MCF 10A (cell line): Measurements from ENCODE around the gene TACC3. TPM values are rescaled to one million over a fixed set of nuclear protein-coding genes. Genes with fewer than 3 reads are reported as not detected.

ENCODE experiments used
- BruUV-seq: library from RNA; stranded (reverse); fragments of 400-500 nt; replicated peaks from 2 replicates; lab custom pipeline; 2021; lab: Mats Ljungman, UMichigan
- CTCF ChIA-PET: fragments of 300-600 bp; sonication (Branson Sonifier 250); formaldehyde crosslinking; extraction: SDS; loops from one replicate; lab custom pipeline; 2021; ENCODE audit warnings: antibody characterized with exemption, inconsistent platforms; lab: Yijun Ruan, JAX
- POLR2A ChIA-PET: fragments of 300-600, 350-650 bp; sonication (Branson Sonifier 250); formaldehyde crosslinking; extraction: SDS; loops from one replicate; lab custom pipeline; 2020; ENCODE audit warnings: antibody characterized with exemption, inconsistent platforms; lab: Yijun Ruan, JAX
- DNase-seq: peaks from one replicate; pipeline ENCODE4 v3.0.0-alpha.2; 2018; ENCODE audit not compliant: unreplicated experiment
- H3K27ac Mint-ChIP-seq: one replicate; pipeline ENCODE4 v1.8.0; 2022; ENCODE audit warnings: mild to moderate bottlenecking, low read depth, mixed read lengths; ENCODE audit not compliant: unreplicated experiment
- H3K27me3 Mint-ChIP-seq: one replicate; pipeline ENCODE4 v1.8.0; 2022; ENCODE audit warnings: mixed read lengths; ENCODE audit not compliant: insufficient read depth, unreplicated experiment
- H3K36me3 Mint-ChIP-seq: one replicate; pipeline ENCODE4 v1.8.0; 2022; ENCODE audit warnings: mild to moderate bottlenecking, moderate library complexity, mixed read lengths; ENCODE audit not compliant: insufficient read depth, unreplicated experiment
- H3K4me1 Mint-ChIP-seq: one replicate; pipeline ENCODE4 v1.8.0; 2022; ENCODE audit warnings: mixed read lengths; ENCODE audit not compliant: insufficient read depth, unreplicated experiment
- H3K4me3 Mint-ChIP-seq: one replicate; pipeline ENCODE4 v1.8.0; 2022; ENCODE audit warnings: mild to moderate bottlenecking, moderate library complexity, mixed read lengths; ENCODE audit not compliant: unreplicated experiment
- H3K9me3 Mint-ChIP-seq: one replicate; pipeline ENCODE4 v1.8.0; 2022; ENCODE audit warnings: mixed read lengths; ENCODE audit not compliant: unreplicated experiment
- CTCF ChIP-seq: fragments of 200-600 bp; IDR thresholded peaks from one replicate; pipeline ENCODE4 v1.8.0; 2022; ENCODE audit warnings: antibody characterized with exemption, mild to moderate bottlenecking; ENCODE audit not compliant: unreplicated experiment
- intact Hi-C: fragments of 100-400 bp; cut with micrococcal nuclease; formaldehyde crosslinking; loops from 2 replicates; pipeline ENCODE4 v1.14.1; 2022
- total RNA-seq: library from RNA; stranded (reverse); gene quantifications from 2 replicates; pipeline ENCODE4 v1.2.3, GENCODE V29; 2022

TACC3 gene
- total RNA-seq, 1 experiment from 2014 or later = 69.8 TPM

GRCh38 chr4:1759818-1760223, 38.5 kb downstream of the TACC3 start:
- Mint-ChIP-seq H3K4me3 (no peak overlapping the region), H3K36me3 (no peaks in the 10 kb centered on the region), H3K27me3 (no peaks in the 10 kb centered on the region), H3K4me1 (peaks cover 6% of the 10 kb centered on the region), H3K27ac (no peak overlapping the region), H3K9me3 (no peaks in the 10 kb centered on the region)
- no TSS peak for BruUV-seq
- DNase-seq = no peak
- CTCF ChIA-PET = interaction anchor here (1.4 kb wide), 1 partner anchor 12 kb away, joined by 6 read pairs; no protein-coding TSS in a partner anchor
- intact Hi-C loops = no loop called here
- TF ChIP-seq CTCF = no peak
- POLR2A ChIA-PET = no interaction called here

DNA sequence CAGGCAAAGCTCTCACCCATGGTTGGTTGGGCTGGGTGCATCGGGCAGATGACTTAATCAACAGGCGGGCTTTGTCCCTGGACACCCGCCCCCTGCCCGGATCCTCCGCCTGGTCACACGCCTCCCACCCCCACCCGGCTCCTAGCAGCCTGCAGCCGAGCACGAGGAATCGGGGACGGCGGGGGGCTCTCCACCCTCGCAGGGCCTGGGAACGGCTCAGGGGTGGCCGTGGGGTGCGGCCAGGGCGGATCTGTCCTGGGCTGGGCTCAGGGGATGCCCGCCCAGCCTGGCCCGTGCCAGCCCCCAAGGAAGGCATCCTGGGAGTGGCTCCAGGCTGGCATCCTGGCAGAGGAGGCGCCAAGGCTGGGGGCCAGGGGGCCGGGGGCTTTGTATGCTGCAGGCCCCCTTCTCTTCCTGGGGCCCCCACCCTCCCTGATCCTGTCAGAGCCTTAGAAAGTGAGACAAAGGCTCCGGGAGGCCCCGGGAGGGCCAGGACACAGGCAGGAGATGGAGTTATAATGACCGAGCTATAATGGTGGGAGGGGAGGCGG, 39.3 kb downstream of the TACC3 start:
- ChIA-PET POLR2A (no interaction called here), CTCF (interaction anchor here (0.6 to 1.0 kb wide), 2 partner anchors 11 to 23 kb away, joined by 3 read pairs; no protein-coding TSS in a partner anchor)
- BruUV-seq = no TSS peak
- H3K27me3 Mint-ChIP-seq = no peaks in the 10 kb centered on the region
- intact Hi-C loops = no loop called here
- H3K36me3 Mint-ChIP-seq = no peaks in the 10 kb centered on the region
- H3K9me3 Mint-ChIP-seq = no peaks in the 10 kb centered on the region
- peaks cover 9% of the 10 kb centered on the region for H3K4me1 Mint-ChIP-seq
- no peak overlapping the region for H3K4me3 Mint-ChIP-seq
- no peak for TF ChIP-seq CTCF
- H3K27ac Mint-ChIP-seq = no peak overlapping the region
- DNase-seq = no peak

- TF ChIP-seq CTCF = no peak
- intact Hi-C loops = no loop called here
- BruUV-seq = no TSS peak
- peaks cover 13% of the 10 kb centered on the region for H3K4me1 Mint-ChIP-seq
- no peaks in the 10 kb centered on the region for H3K27me3 Mint-ChIP-seq
- ChIA-PET CTCF (interaction anchor here (0.6 to 1.0 kb wide), 3 partner anchors 11 to 50 kb away, joined by 3 read pairs; no protein-coding TSS in a partner anchor), POLR2A (no interaction called here)
- H3K9me3 Mint-ChIP-seq = no peaks in the 10 kb centered on the region
- no peaks in the 10 kb centered on the region for H3K36me3 Mint-ChIP-seq
- no peak for DNase-seq
- H3K4me3 Mint-ChIP-seq = no peak overlapping the region
- no peak overlapping the region for H3K27ac Mint-ChIP-seq
Observed at GRCh38 chr4:1761130-1761689, 39.9 kb downstream of the TACC3 start.

GRCh38 chr4:1762264-1763010, 41.1 kb downstream of the TACC3 start:
- BruUV-seq = no TSS peak
- intact Hi-C loops = no loop called here
- peak overlapping the region; percentile 49 for H3K27ac Mint-ChIP-seq
- no peak for DNase-seq
- H3K36me3 Mint-ChIP-seq = no peaks in the 10 kb centered on the region
- no peak overlapping the region for H3K4me3 Mint-ChIP-seq
- H3K27me3 Mint-ChIP-seq = no peaks in the 10 kb centered on the region
- POLR2A ChIA-PET = interaction anchor here (0.6 kb wide), 1 partner anchor 1185 kb away, joined by 4 read pairs; no protein-coding TSS in a partner anchor
- TF ChIP-seq CTCF = no peak
- peaks cover 13% of the 10 kb centered on the region for H3K4me1 Mint-ChIP-seq
- no peaks in the 10 kb centered on the region for H3K9me3 Mint-ChIP-seq
- CTCF ChIA-PET = no interaction called here
